AG04449 (cell line): ENCODE results near the gene IQCC.

Source experiments
- CTCF ChIA-PET: fragments of 350-600 bp; formaldehyde crosslinking; extraction: SDS; loops from one replicate; lab custom pipeline; 2021; ENCODE audit warnings: antibody characterized with exemption; lab: Yijun Ruan, JAX
- POLR2A ChIA-PET: fragments of 400-600, 350-600 bp; formaldehyde crosslinking; extraction: SDS; loops from one replicate; lab custom pipeline; 2020; ENCODE audit warnings: antibody characterized with exemption, inconsistent platforms; lab: Yijun Ruan, JAX
- DNase-seq: peaks from one replicate; pipeline ENCODE4 v3.0.0-alpha.2; 2010; ENCODE audit warnings: low read depth, low spot score
- H3K4me3 ChIP-seq: 2 replicates; pipeline ENCODE4 v1.5.1; 2011; ENCODE audit warnings: low read depth, mild to moderate bottlenecking, control low read depth, low read length
- CTCF ChIP-seq: IDR thresholded peaks from one replicate; pipeline ENCODE4 v1.5.1; 2011; ENCODE audit warnings: mild to moderate bottlenecking, moderate library complexity, low read length, control low read depth, inconsistent platforms; ENCODE audit not compliant: insufficient read depth; ENCODE audit errors: missing control alignments

The IQCC gene

GRCh38 chr1:32255072-32256071 lies 49.9 kb downstream of the IQCC start:
- POLR2A ChIA-PET, result no interaction called here
- no peak overlapping the region for H3K4me3 ChIP-seq
- DNase-seq, result no peak
- TF ChIP-seq CTCF, result no peak
- CTCF ChIA-PET, result interaction anchor here (1.5 to 1.6 kb wide), 2 partner anchors 15 to 40 kb away, joined by 4 to 5 read pairs; no protein-coding TSS in a partner anchor

GRCh38 chr1:32256473-32257226 lies 51.2 kb downstream of the IQCC start:
- ChIA-PET CTCF (interaction anchor here (1.0 to 1.5 kb wide), 4 partner anchors 8 to 41 kb away, joined by 3 to 5 read pairs (median 4); partner anchors contain the start of gene FAM167B), POLR2A (no interaction called here)
- no peak overlapping the region for H3K4me3 ChIP-seq
- DNase-seq, result no peak
- TF ChIP-seq CTCF, result no peak

- no peak for DNase-seq
- POLR2A ChIA-PET, result no interaction called here
- CTCF ChIA-PET, result interaction anchor here (1.0 to 1.4 kb wide), 3 partner anchors 9 to 41 kb away, joined by 3 to 5 read pairs (median 3); partner anchors contain the start of gene FAM167B
- TF ChIP-seq CTCF, result no peak
- no peak overlapping the region for H3K4me3 ChIP-seq
Measured at GRCh38 chr1:32257227-32257508, 51.7 kb downstream of the IQCC start.
